Measurements from ENCODE around the gene CNMD.

The CNMD gene

DNA sequence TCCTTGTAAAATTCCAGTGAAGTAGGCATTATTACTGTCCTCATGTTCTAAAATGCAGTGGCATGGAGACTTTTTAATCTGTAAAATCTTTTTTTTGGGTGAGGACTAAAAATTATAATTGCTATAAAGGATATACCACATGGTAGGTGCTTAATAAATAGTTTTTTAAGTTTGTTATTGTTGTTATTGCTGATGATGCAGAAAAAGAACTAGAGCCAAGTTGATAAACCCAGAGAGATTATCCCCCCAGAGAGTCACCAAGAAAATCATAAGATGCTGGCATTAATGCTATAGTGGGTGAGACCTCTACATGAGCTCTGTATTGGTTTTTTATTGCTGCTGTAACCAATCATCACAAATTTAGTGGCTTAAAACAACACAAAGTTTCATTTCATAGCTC lies 44.3 kb upstream of the CNMD start:
- DNase-seq (ENCODE audit: low read depth) = no peak
- no peak overlapping the region for H3K4me3 ChIP-seq (replicated peaks; ENCODE audit: low read depth, low read length)
- TF ChIP-seq, protein P1, sequence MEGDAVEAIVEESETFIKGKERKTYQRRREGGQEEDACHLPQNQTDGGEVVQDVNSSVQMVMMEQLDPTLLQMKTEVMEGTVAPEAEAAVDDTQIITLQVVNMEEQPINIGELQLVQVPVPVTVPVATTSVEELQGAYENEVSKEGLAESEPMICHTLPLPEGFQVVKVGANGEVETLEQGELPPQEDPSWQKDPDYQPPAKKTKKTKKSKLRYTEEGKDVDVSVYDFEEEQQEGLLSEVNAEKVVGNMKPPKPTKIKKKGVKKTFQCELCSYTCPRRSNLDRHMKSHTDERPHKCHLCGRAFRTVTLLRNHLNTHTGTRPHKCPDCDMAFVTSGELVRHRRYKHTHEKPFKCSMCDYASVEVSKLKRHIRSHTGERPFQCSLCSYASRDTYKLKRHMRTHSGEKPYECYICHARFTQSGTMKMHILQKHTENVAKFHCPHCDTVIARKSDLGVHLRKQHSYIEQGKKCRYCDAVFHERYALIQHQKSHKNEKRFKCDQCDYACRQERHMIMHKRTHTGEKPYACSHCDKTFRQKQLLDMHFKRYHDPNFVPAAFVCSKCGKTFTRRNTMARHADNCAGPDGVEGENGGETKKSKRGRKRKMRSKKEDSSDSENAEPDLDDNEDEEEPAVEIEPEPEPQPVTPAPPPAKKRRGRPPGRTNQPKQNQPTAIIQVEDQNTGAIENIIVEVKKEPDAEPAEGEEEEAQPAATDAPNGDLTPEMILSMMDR (IDR thresholded peaks at IDR 0.05; ENCODE audit: low read length, missing control alignments) = no peak

DNA sequence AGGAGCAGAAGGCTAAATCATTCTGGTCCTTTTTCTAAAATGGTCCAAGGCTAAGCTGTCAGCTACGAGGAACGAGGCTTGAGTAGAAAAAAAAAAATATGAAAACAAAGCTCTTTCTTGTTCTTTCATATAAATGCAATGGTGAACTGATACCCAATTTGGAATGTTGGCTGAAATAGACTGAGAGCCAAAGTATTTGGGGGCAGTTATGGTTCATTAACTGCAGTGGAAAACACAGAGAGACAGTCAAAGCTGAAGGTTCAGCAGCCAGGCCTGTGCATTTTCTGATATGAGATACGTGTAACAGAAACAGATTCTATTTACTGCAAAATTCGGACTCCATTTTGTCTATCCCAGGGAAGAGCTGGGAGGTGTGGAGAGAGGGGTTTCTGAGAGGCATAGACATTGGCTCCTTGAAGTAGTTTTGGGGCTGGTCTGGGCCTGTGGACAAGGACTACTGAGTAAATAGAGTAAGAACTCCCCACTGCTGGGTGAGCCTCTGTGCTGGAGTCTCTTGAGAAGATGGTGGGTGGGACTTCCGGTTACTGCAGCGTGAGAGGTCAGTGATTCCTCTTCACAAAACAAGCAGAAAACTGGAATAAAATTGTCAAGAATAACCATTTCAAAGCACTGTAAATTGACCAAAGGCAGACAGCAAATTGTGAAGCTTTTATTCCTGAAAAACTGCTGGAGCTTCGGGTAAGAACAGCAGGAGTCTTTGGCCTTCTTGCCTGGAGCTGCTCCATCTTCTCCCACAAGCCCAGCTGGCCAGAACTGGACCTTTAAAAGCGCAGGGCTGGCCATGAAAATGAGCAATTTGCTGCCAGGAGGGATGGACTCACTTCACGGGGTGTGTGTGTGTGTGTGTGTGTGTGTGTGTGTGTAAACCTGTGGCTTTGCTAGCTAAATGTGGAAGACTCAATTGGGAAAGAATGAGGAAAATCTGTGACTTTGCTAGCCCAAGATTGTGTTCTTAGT lies 43.1 kb upstream of the CNMD start:
- H3K4me3 ChIP-seq (replicated peaks; ENCODE audit: low read depth, low read length) = no peak overlapping the region
- TF ChIP-seq, protein P1 (IDR thresholded peaks at IDR 0.05; ENCODE audit: low read length, missing control alignments) = no peak
- DNase-seq (ENCODE audit: low read depth) = no peak

DNA sequence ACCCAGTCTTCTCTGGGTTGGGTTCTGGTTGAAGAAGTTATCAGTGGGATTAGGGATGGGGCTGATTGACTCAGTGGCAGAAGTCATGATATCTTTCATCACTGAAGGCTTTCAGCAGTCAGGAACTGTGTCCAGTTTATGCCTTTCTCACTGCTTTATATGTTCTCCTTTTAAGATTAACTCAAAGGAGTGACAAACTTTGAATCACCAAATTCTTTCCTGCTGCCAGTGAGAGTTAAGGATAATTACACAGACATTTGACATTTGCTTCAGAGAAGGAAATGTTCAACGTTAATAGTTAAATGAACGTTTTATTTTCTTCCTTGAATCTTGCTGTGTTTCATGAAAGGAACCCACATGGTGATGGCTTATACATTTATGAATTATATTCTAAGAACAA lies 41.0 kb upstream of the CNMD start:
- DNase-seq (ENCODE audit: low read depth) = no peak
- TF ChIP-seq, protein P1 (IDR thresholded peaks at IDR 0.05; ENCODE audit: low read length, missing control alignments) = no peak
- no peak overlapping the region for H3K4me3 ChIP-seq (replicated peaks; ENCODE audit: low read depth, low read length)

DNA sequence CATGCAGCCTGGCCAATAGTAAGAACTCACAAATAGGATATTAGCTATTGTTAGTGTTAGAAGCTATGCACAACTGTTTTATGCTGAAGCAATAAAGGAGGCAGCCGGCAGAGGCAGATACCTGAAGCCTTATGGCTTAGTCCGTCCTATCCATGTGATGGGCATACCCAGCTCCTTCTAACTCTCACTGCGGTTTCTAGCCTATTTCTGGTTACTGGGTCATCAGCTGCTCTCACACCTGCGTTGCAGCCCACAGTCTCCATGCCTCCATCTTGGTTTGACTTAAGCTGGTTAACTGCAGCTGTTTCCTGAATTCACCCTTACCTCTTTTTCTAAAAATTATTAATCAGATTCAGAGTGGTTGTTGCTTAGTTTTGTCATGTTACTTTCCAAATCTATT lies 40.5 kb upstream of the CNMD start:
- H3K4me3 ChIP-seq (replicated peaks; ENCODE audit: low read depth, low read length) = no peak overlapping the region
- TF ChIP-seq, protein P1 (IDR thresholded peaks at IDR 0.05; ENCODE audit: low read length, missing control alignments) = no peak
- no peak for DNase-seq (ENCODE audit: low read depth)

DNA sequence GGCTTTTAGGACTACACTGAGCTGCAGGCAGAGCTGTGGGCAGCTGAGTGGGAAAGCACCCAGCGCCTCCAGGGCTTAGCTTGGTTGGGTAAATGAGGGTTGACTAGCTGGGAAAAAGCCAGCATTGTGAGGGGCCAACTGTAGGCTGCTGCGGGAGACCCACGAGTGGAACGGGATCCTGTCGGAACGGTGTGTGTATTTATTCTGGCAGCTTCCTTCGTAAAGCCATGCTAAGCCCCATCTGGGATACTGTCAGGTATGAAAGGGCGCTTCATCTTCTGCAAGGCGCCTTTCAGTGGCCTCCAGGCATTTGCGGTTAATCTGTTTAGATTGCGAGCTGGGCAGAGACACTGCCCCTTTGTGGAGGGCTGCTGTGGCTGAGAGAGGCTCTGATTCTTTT lies 39.5 kb upstream of the CNMD start:
- DNase-seq (ENCODE audit: low read depth) = no peak
- TF ChIP-seq, protein P1 (IDR thresholded peaks at IDR 0.05; ENCODE audit: low read length, missing control alignments) = no peak
- H3K4me3 ChIP-seq (replicated peaks; ENCODE audit: low read depth, low read length) = no peak overlapping the region

DNA sequence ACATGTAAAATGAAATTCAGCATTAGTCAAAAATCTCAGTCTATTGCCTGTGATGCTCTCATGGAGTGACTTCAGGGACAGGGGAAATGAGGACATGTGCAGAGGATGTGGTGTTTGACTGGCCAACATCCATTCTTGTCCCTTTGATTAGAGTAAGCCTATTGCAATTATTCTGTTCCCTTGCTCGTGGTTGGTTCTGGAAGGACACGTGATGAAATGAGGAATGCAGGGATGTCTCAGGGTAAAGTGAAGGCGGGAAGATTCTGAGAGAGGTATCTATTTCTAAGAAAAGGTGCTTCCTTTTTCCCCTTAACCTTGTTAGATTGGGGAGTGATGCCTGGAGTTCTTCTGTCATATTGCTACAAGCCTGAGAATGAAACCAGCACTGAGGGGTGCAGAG lies 37.1 kb upstream of the CNMD start:
- H3K4me3 ChIP-seq (replicated peaks; ENCODE audit: low read depth, low read length) = no peak overlapping the region
- no peak for DNase-seq (ENCODE audit: low read depth)
- TF ChIP-seq, protein P1 (IDR thresholded peaks at IDR 0.05; ENCODE audit: low read length, missing control alignments) = no peak

DNA sequence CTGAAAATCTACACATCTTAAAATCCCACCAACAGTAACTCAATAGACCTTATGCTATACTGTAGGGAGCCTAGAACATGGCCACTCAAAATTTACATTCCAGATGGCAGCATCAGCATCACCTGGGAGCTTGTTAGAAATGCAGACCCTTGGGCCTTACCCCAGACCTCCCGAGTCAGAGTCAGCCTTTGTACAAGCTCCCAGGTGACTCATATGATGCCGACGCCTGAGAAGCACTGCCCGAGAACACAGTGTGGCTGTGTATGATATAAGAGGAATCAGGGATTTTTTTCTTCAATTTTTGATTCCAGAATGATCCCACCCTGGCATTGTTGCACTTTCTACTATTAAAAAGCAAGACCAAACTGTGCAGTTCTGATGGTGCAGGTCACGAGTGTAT lies 35.9 kb upstream of the CNMD start:
- no peak overlapping the region for H3K4me3 ChIP-seq (replicated peaks; ENCODE audit: low read depth, low read length)
- TF ChIP-seq, protein P1 (IDR thresholded peaks at IDR 0.05; ENCODE audit: low read length, missing control alignments) = no peak
- no peak for DNase-seq (ENCODE audit: low read depth)
